Smooth muscle cell (in vitro differentiated cells): ENCODE data around the gene KRT16. TPM values are rescaled to one million over a fixed set of nuclear protein-coding genes. Genes with fewer than 3 reads are reported as not detected.
"Not testable (repeated sequence)": the region's sequence is repeated elsewhere in the genome, so short reads cannot be mapped to it uniquely, and the experiment has no call there.

Experiments
- DNase-seq: peaks from one replicate; lab custom pipeline; 2025; ENCODE audit not compliant: unreplicated experiment; lab: John Stamatoyannopoulos, UW
- H2AFZ ChIP-seq: fragments of 200-600 bp; sonication (generic); 2 replicates; pipeline ENCODE4 v1.6.0; 2016; ENCODE audit warnings: antibody characterized with exemption, low read depth, mild to moderate bottlenecking
- H3F3A ChIP-seq: fragments of 200-600 bp; sonication (generic); 2 replicates; pipeline ENCODE4 v1.6.0; 2017; ENCODE audit warnings: antibody characterized with exemption, low read depth
- H3K27ac ChIP-seq: fragments of 200-600 bp; sonication (generic); 2 replicates; pipeline ENCODE4 v1.5.1; 2016; ENCODE audit warnings: low read depth, mild to moderate bottlenecking
- H3K27me3 ChIP-seq: fragments of 200-600 bp; sonication (generic); 2 replicates; pipeline ENCODE4 v1.6.1; 2016; ENCODE audit warnings: low read depth, mild to moderate bottlenecking
- H3K36me3 ChIP-seq: fragments of 200-600 bp; sonication (generic); 2 replicates; pipeline ENCODE4 v1.5.1; 2016; ENCODE audit warnings: low read depth
- H3K4me1 ChIP-seq: fragments of 200-600 bp; sonication (generic); 2 replicates; pipeline ENCODE4 v1.5.1; 2016; ENCODE audit warnings: low read depth
- H3K4me2 ChIP-seq: fragments of 200-600 bp; sonication (generic); 2 replicates; pipeline ENCODE4 v1.6.0; 2016; ENCODE audit warnings: mild to moderate bottlenecking
- H3K4me3 ChIP-seq: fragments of 200-600 bp; sonication (generic); 2 replicates; pipeline ENCODE4 v1.5.1; 2016; ENCODE audit warnings: mild to moderate bottlenecking
- H3K79me2 ChIP-seq: fragments of 200-600 bp; sonication (generic); 2 replicates; pipeline ENCODE4 v1.6.0; 2016; ENCODE audit warnings: low read depth, mild to moderate bottlenecking
- H3K9ac ChIP-seq: fragments of 200-600 bp; sonication (generic); 2 replicates; pipeline ENCODE4 v1.6.0; 2016; ENCODE audit warnings: low read depth
- H3K9me3 ChIP-seq: fragments of 200-600 bp; sonication (generic); replicated peaks from 2 replicates; pipeline ENCODE4 v1.5.1; 2016; ENCODE audit warnings: low read depth
- H4K20me1 ChIP-seq: fragments of 200-600 bp; sonication (generic); 2 replicates; pipeline ENCODE4 v1.6.0; 2016; ENCODE audit warnings: low read depth
- WGBS: methylation state at CpG from one replicate; pipeline ENCODE4 v1.1.7; 2016; ENCODE audit warnings: low lambda C conversion rate; 5-methylcytosine and 5-hydroxymethylcytosine counted together
- polyA plus RNA-seq: library from polyadenylated mRNA; unstranded; fragments of >200 nt; fragmentation: Nextera tagmentation; extraction: Ambion mirVana; gene quantifications from 2 replicates; pipeline ENCODE4 v1.2.1, GENCODE V29; 2016
- total RNA-seq: library from RNA; depleted of rRNA; stranded (reverse); fragments of >200 nt; gene quantifications from 2 replicates; pipeline ENCODE4 v1.2.3, GENCODE V29; 2014
- TF ChIP-seq, protein P1 (sequence below): fragments of 200-600 bp; sonication (generic); IDR thresholded peaks from 2 replicates; pipeline ENCODE4 v1.5.1; 2017; ENCODE audit warnings: borderline replicate concordance, mild to moderate bottlenecking, antibody characterized with exemption; ENCODE audit not compliant: insufficient read depth, poor library complexity, severe bottlenecking

Gene KRT16
- total and polyA plus RNA-seq, 2 experiments from 2014 or later = 304 to 521 TPM

DNA sequence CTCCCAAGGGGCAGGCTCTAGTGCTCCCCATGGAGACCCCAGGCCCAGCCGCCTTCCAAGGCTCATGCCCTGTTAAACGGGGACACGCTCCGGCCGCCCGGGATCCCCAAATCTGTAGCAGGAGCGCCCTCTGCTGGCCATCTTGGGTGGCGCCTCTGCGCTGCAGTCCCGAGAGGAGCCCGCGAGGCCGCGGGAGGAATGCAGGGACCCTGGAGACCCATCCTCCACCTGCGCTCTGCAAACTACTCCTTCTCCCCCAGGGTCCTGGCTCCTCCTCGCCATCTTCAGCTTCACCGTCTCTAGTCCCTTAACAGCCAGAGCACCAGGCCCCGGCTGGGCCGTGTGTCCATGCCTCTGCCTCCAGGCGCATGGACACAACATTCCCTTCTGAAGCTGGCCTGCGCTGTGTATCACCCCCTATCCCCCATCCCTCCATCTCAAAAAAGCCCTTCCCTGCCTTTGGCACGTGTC lies 35.4 kb upstream of the KRT16 start:
- no peaks in the 10 kb centered on the region for H3K4me1 ChIP-seq
- TF ChIP-seq, protein P1, sequence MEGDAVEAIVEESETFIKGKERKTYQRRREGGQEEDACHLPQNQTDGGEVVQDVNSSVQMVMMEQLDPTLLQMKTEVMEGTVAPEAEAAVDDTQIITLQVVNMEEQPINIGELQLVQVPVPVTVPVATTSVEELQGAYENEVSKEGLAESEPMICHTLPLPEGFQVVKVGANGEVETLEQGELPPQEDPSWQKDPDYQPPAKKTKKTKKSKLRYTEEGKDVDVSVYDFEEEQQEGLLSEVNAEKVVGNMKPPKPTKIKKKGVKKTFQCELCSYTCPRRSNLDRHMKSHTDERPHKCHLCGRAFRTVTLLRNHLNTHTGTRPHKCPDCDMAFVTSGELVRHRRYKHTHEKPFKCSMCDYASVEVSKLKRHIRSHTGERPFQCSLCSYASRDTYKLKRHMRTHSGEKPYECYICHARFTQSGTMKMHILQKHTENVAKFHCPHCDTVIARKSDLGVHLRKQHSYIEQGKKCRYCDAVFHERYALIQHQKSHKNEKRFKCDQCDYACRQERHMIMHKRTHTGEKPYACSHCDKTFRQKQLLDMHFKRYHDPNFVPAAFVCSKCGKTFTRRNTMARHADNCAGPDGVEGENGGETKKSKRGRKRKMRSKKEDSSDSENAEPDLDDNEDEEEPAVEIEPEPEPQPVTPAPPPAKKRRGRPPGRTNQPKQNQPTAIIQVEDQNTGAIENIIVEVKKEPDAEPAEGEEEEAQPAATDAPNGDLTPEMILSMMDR = peak; percentile 98
- DNase-seq = peak; percentile 77

DNA sequence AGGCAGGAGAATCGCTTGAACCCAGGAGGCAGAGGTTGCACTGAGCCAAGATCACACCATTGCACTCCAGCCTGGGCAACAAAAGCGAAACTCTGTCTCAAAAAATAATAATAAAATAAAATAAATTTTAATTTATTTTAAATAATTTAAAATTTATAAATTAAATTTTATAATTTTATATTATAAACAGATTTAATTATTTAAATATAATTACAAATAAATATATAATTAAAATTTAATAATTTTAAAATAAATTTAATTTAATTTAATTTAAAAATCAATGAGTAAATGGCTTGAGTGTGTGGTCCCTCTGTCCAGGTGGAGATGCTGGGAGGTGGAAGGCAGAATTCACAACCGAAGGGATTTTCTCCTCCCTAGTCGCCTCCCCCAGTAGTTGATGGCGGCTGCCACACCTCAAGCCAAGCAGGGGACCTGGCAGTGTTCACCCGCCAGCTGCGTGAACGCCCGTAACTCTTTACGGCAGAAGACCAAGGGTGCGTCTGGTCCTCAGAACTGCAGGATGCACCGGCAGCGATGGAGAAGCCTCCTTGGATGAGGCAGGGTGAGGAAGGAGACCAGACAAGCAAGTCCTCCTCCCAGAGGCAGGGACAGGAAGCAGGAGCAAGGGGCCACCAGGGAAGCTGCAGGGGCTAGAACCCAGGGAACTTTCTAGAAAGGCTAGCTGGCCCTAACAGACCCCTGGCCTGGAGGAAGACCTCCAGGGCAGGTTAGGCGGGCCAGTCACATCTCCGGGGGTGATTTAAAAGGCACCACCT lies 34.7 kb upstream of the KRT16 start:
- Histone ChIP-seq H3F3A (no peaks in the 10 kb centered on the region), H3K27ac (no peak overlapping the region), H3K27me3 (no peaks in the 10 kb centered on the region), H3K4me3 (no peak overlapping the region), H4K20me1 (no peaks in the 10 kb centered on the region), H3K79me2 (no peaks in the 10 kb centered on the region), H2AFZ (no peak overlapping the region), H3K9ac (no peak overlapping the region), H3K9me3 (no peaks in the 10 kb centered on the region), H3K4me1 (no peaks in the 10 kb centered on the region), H3K4me2 (peak overlapping the region; percentile 86), H3K36me3 (no peaks in the 10 kb centered on the region)
- WGBS = 81% methylated on average over 15 of the region's 15 CpGs
- TF ChIP-seq, protein P1 = no peak
- no peak for DNase-seq

More for the DNA sequence above, 35.4 kb upstream of the KRT16 start:
- 5% methylated on average over 21 of the region's 22 CpGs for WGBS
- Histone ChIP-seq H3K4me2 (peak overlapping the region; percentile 86), H3K9me3 (no peaks in the 10 kb centered on the region), H3K27me3 (no peaks in the 10 kb centered on the region), H3K79me2 (no peaks in the 10 kb centered on the region), H3K4me3 (peak overlapping the region; percentile 39), H4K20me1 (no peaks in the 10 kb centered on the region), H3K36me3 (no peaks in the 10 kb centered on the region), H3F3A (no peaks in the 10 kb centered on the region), H3K27ac (no peak overlapping the region), H3K9ac (no peak overlapping the region), H2AFZ (peak overlapping the region; percentile 81)

DNA sequence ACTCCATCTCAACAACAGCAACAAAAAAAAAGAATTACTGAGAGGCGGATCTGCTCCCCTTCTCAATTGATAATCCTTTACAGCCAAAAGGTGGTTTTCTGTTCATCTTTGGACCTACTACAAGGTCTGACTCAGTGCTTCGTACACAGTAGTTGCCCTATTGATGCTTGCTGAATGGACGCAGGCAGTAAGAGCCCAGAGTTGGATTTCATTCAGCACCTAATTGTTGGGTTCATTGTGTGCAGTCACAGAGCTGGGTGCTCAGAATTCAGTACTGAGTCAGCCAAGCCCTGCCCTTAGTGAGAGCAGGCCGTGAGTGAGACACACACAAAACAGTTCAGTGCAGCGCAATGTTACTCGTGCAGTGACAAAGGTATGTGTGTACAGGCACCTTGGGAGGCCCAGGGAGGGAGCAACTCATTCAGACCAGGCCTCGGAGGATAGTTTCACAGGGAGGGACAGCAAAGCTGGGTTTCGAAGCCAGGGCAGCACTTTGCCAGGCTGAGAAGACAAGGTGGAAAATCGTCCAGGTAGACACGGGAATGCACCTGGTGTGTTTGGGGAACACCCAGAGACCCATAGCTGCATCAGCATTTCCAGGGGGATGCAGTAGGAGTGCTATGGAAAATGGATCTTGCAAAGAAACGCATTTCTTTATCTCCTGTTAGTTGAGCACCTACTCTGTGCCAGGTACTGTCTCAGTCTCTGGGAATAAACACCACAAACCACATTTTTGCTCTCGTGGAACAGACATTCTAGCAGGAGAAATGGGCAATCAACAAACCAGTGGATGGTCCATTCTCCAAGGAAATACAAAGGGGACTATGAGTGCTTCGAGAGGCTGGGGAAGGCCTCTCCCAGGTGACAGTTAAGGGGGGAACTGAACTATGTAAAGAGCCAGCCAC lies 29.9 kb upstream of the KRT16 start:
- Histone ChIP-seq H3K36me3 (no peaks in the 10 kb centered on the region), H4K20me1 (no peaks in the 10 kb centered on the region), H3K27me3 (no peaks in the 10 kb centered on the region), H3K9me3 (no peaks in the 10 kb centered on the region), H3K4me1 (no peaks in the 10 kb centered on the region), H3K79me2 (no peaks in the 10 kb centered on the region), H3K4me3 (no peak overlapping the region), H3K9ac (no peak overlapping the region), H2AFZ (no peak overlapping the region), H3K4me2 (no peak overlapping the region), H3K27ac (peak overlapping the region; percentile 53), H3F3A (no peaks in the 10 kb centered on the region)
- TF ChIP-seq, protein P1 = no peak
- no peak for DNase-seq
- 83% methylated on average over 13 of the region's 13 CpGs for WGBS

DNA sequence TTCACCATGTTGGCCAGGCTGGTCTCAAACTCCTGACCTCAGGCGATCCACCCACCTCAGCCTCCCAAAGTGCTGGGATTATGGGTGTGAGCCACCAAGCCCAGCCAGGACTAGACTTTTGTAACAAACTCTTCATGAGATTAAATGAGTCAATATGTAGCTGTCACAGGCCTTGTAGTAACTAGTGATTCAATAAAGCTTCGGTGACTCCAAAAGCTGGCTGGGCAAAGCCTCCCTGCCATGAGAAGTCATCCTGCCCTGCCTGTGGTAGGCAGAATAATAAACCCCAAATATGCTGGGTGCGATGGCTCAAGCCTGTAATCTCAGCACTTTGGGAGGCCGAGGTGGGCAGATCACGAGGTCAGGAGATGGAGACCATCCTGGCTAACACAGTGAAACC lies 28.0 kb upstream of the KRT16 start:
- H3K27me3 ChIP-seq, H3K79me2 ChIP-seq, H3F3A ChIP-seq, H3K9me3 ChIP-seq, H3K9ac ChIP-seq, H3K4me2 ChIP-seq, H3K4me3 ChIP-seq, H4K20me1 ChIP-seq, H2AFZ ChIP-seq, H3K27ac ChIP-seq, DNase-seq, H3K4me1 ChIP-seq, H3K36me3 ChIP-seq: not testable (repeated sequence)
- WGBS = 95% methylated on average over 5 of the region's 5 CpGs
